K562 (cell line): ENCODE results near the gene CACNA2D2. TPM values are rescaled to one million over a fixed set of nuclear protein-coding genes. Genes with fewer than 3 reads are reported as not detected.

Experiments
- ATAC-seq: fragments of 200-7000 bp; cut with Tn5 transposase; 3 replicates; pipeline ENCODE4 v1.9.1; 2020; ENCODE audit warnings: moderate library complexity
- BruUV-seq: library from RNA; stranded (reverse); fragments of 400-500 nt; replicated peaks from 2 replicates; lab custom pipeline; 2021; lab: Mats Ljungman, UMichigan
- CTCF ChIA-PET: fragments of 300-600 bp; formaldehyde crosslinking; extraction: SDS; loops from one replicate; lab custom pipeline; 2021; ENCODE audit warnings: low intra/inter-chr PET ratio; lab: Yijun Ruan, JAX
- POLR2A ChIA-PET: fragments of 300-600, 350-650 bp; sonication (Branson Sonifier 250); formaldehyde crosslinking; extraction: SDS; loops from one replicate; lab custom pipeline; 2021; ENCODE audit warnings: antibody characterized with exemption, inconsistent platforms; lab: Yijun Ruan, JAX
- DNase-seq, 4 experiments: peaks; one replicate each; pipeline versions ENCODE4 v3.0.0 to v3.0.0-alpha.2; 2011 to 2018; ENCODE audit warnings: low spot score in 3 of 4, mixed read lengths in 3 of 4; ENCODE audit errors: extremely low read depth in 1 of 4
- FAIRE-seq: peaks from 2 replicates; lab custom pipeline; 2011; peaks lifted over from hg19 to GRCh38; lab: Jason Lieb, UNC
- H2AFZ ChIP-seq: 2 replicates; pipeline ENCODE4 v1.6.0; 2011; ENCODE audit warnings: low read depth, low read length, control low read depth, inconsistent platforms
- H3K27ac ChIP-seq: fragments of 200-600 bp; 3 replicates; pipeline ENCODE4 v1.8.0; 2011; ENCODE audit warnings: low read depth, mild to moderate bottlenecking, control low read depth, inconsistent platforms, low read length, moderate library complexity, mixed read lengths; ENCODE audit errors: extremely low read depth
- H3K27me3 ChIP-seq, 2 experiments: fragments of 300-600 bp in 1 of 2; 2 replicates in 1 of 2; 3 replicates in 1 of 2; pipeline versions ENCODE4 v1.6.0 to v1.8.0; 2011; ENCODE audit warnings: inconsistent platforms in 2 of 2, low read length in 2 of 2, mild to moderate bottlenecking in 1 of 2, mixed read lengths in 1 of 2, moderate library complexity in 1 of 2; ENCODE audit not compliant: control insufficient read depth in 2 of 2, insufficient read depth in 2 of 2
- H3K36me3 ChIP-seq: fragments of 300-600 bp; 3 replicates; pipeline ENCODE4 v1.8.0; 2011; ENCODE audit warnings: mild to moderate bottlenecking, low read length, inconsistent platforms; ENCODE audit not compliant: control insufficient read depth, insufficient read depth
- H3K4me1 ChIP-seq, 2 experiments: fragments of 200-600 bp in 1 of 2; replicated peaks in 1 of 2; 2 replicates in 1 of 2; 3 replicates in 1 of 2; pipeline versions ENCODE4 v1.5.1 to v1.8.0; 2011; ENCODE audit warnings: inconsistent platforms in 2 of 2, low read length in 2 of 2, mild to moderate bottlenecking in 1 of 2, mixed read lengths in 1 of 2, moderate library complexity in 1 of 2; ENCODE audit not compliant: control insufficient read depth in 2 of 2, insufficient read depth in 2 of 2
- H3K4me2 ChIP-seq: 2 replicates; pipeline ENCODE4 v1.6.1; 2011; ENCODE audit warnings: low read length, control low read depth, inconsistent platforms, mixed read lengths; ENCODE audit not compliant: insufficient read depth
- H3K4me3 ChIP-seq: fragments of 200-600 bp; sonication (generic), shearing (Covaris generic); 2 replicates; pipeline ENCODE4 v1.5.1; 2016; ENCODE audit warnings: control low read depth, inconsistent platforms
- H3K79me2 ChIP-seq: fragments of 200-600 bp; 3 replicates; pipeline ENCODE4 v1.8.0; 2011; ENCODE audit warnings: low read length, inconsistent platforms; ENCODE audit not compliant: control insufficient read depth, insufficient read depth
- H3K9ac ChIP-seq, 2 experiments: 2 replicates each; pipeline versions ENCODE4 v1.6.0 to v1.6.1; 2011; ENCODE audit warnings: low read depth in 2 of 2, low read length in 2 of 2, control low read depth in 1 of 2, inconsistent platforms in 1 of 2, mild to moderate bottlenecking in 1 of 2, mixed read lengths in 1 of 2; ENCODE audit not compliant: insufficient read depth in 1 of 2
- H3K9me1 ChIP-seq: one replicate; pipeline ENCODE4 v1.6.0; 2011; ENCODE audit warnings: inconsistent platforms, mild to moderate bottlenecking, low read length, moderate library complexity; ENCODE audit not compliant: control insufficient read depth, insufficient read depth
- H3K9me3 ChIP-seq: replicated peaks from 2 replicates; pipeline ENCODE4 v1.5.1; 2011; ENCODE audit warnings: low read depth, low read length, inconsistent platforms; ENCODE audit not compliant: control insufficient read depth, insufficient read depth
- H4K20me1 ChIP-seq: replicated peaks from 2 replicates; pipeline ENCODE4 v1.6.1; 2011; ENCODE audit warnings: low read length, inconsistent platforms, mixed read lengths; ENCODE audit not compliant: control insufficient read depth, insufficient read depth
- BRCA1 ChIP-seq, 2 experiments: fragments of 450-650 bp in 1 of 2; sonication (generic) in 1 of 2; formaldehyde crosslinking in 1 of 2; IDR thresholded peaks; 2 replicates each; pipeline versions ENCODE4 v1.5.0 to v1.6.1; 2017 to 2020; ENCODE audit warnings: mild to moderate bottlenecking in 1 of 2, missing genetic modification reagents in 1 of 2
- HDAC8 ChIP-seq: fragments of 450-650 bp; IDR thresholded peaks from 2 replicates; pipeline ENCODE4 v1.6.1; 2016; ENCODE audit warnings: mild to moderate bottlenecking, missing genetic modification characterization, moderate library complexity, missing compliant biosample characterization
- HNRNPH1 ChIP-seq: fragments of 200-400 bp; formaldehyde crosslinking; optimal IDR thresholded peaks from 2 replicates; pipeline ENCODE3; 2017; ENCODE audit warnings: low read depth, mild to moderate bottlenecking, low read length, moderate library complexity
- HNRNPLL ChIP-seq: fragments of 200-400 bp; formaldehyde crosslinking; IDR thresholded peaks from 2 replicates; pipeline ENCODE4 v1.6.1; 2017; ENCODE audit warnings: low read length, low read depth, mild to moderate bottlenecking; ENCODE audit not compliant: poor library complexity, severe bottlenecking
- KAT7 ChIP-seq: sonication (generic); formaldehyde crosslinking; IDR thresholded peaks from 2 replicates; pipeline ENCODE4 v1.8.0; 2022; ENCODE audit warnings: missing genetic modification reagents, mild to moderate bottlenecking, borderline replicate concordance
- MCM3 ChIP-seq: fragments of 450-650 bp; IDR thresholded peaks from 2 replicates; pipeline ENCODE4 v1.6.1; 2016
- NCOA6 ChIP-seq: fragments of 450-650 bp; IDR thresholded peaks from 2 replicates; pipeline ENCODE4 v1.6.1; 2017; ENCODE audit warnings: mild to moderate bottlenecking
- TAL1 ChIP-seq: fragments of 450-650 bp; IDR thresholded peaks from 2 replicates; pipeline ENCODE4 v1.6.1; 2016; ENCODE audit warnings: mild to moderate bottlenecking
- WGBS: fragments of 100-300 bp; shearing (Covaris generic); methylation state at CpG from one replicate; pipeline ENCODE4 v1.1.6; 2016; ENCODE audit warnings: low coverage, mixed read lengths; ENCODE audit not compliant: insufficient coverage; ENCODE audit errors: missing lambda C conversion rate; 5-methylcytosine and 5-hydroxymethylcytosine counted together
- in situ Hi-C: fragments of 300-500 bp; cut with MboI; formaldehyde crosslinking; loops from 4 replicates; pipeline ENCODE4 v1.15.0; 2018; ENCODE audit warnings: inconsistent platforms, mixed read lengths
- intact Hi-C: fragments of 100-400 bp; cut with micrococcal nuclease; formaldehyde crosslinking; loops from 2 replicates; pipeline ENCODE4 v1.14.2; 2022
- polyA plus RNA-seq, 8 experiments: library from polyadenylated mRNA; depleted of rRNA in 4 of 8; stranded (reverse) in 5 of 8; unstranded in 3 of 8; fragments of >200 nt; fragmentation: Nextera tagmentation in 2 of 8; fragmentation: Illumina TruSeq in 1 of 8; extraction: Ambion mirVana in 2 of 8; extraction: Trizol in 1 of 8; gene quantifications; 2 replicates each; pipeline versions ENCODE4 v1.2.1 to v1.2.3, GENCODE V29; 2011 to 2014; ENCODE audit warnings: inconsistent platforms in 1 of 8, missing spikeins in 1 of 8
- total RNA-seq, 7 experiments: library from RNA; depleted of rRNA in 6 of 7; stranded (reverse); fragments of >200 nt in 6 of 7; fragmentation: Illumina TruSeq in 2 of 7; extraction: Trizol in 2 of 7; gene quantifications; 2 replicates each; pipeline versions ENCODE4 v1.2.1 to v1.2.3, GENCODE V29; 2011 to 2021; ENCODE audit warnings: low replicate concordance in 1 of 7
- TF ChIP-seq, protein P1 (sequence below): fragments of 250-450 bp; sonication (Bioruptor Pico); IDR thresholded peaks from 2 replicates; pipeline ENCODE4 v1.5.0; 2021; ENCODE audit warnings: mild to moderate bottlenecking, borderline replicate concordance
- TF ChIP-seq, protein P2 (sequence below): sonication (generic); formaldehyde crosslinking; IDR thresholded peaks from 2 replicates; pipeline ENCODE4 v1.8.1; 2023; ENCODE audit warnings: mild to moderate bottlenecking, missing genetic modification reagents

The CACNA2D2 gene
- total and polyA plus RNA-seq, 9 of the 15 experiments (the other 6 are each of a cell fraction or from before 2014, with no cell fraction given) = 0.11 to 0.58 (median 0.36) TPM; not detected in 2

DNA sequence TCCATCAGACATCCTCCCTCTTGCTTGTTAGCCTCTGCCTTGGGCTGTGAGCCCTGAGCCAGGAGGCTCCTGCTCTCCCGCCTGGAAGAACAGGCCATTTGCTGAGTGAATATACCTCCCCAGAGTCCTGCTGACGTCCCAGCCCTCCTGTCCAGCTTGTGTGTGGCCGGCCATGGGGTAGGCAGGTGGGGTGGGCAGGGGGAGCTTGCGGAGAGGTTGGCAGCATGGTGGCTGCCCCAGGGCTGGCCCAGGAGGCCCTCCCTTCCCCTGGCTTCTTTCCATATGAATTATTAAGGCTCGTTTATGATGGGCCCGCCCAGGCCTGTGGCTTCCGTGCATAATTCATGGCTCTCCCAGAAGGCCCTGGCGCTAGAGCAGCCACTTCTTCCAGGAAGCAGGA is 18.7 kb downstream of the CACNA2D2 start:
- H3K36me3 ChIP-seq = no peaks in the 10 kb centered on the region
- no peaks in the 10 kb centered on the region for H3K9me3 ChIP-seq
- no peak for TF ChIP-seq HNRNPH1
- TF ChIP-seq, all 486 proteins: peak for 0
- no peak overlapping the region for H3K9ac ChIP-seq
- POLR2A ChIA-PET = no interaction called here
- WGBS = 50% methylated on average over 3 of the region's 8 CpGs
- intact Hi-C loops = no loop called here
- in situ Hi-C loops = no loop called here
- CTCF ChIA-PET = no interaction called here
- H3K9me1 ChIP-seq = no peaks in the 10 kb centered on the region
- no peak overlapping the region for H3K4me2 ChIP-seq
- H3K27ac ChIP-seq = no peak overlapping the region
- ATAC-seq = no peak
- no peak for DNase-seq
- no peak overlapping the region for H2AFZ ChIP-seq
- H4K20me1 ChIP-seq = no peaks in the 10 kb centered on the region
- no TSS peak for BruUV-seq
- peaks cover 0 to 10% of the 10 kb centered on the region in 2 experiments; a peak in 1 of 5 replicates for H3K4me1 ChIP-seq
- no peak for FAIRE-seq
- peaks cover 0 to 9% of the 10 kb centered on the region in 2 experiments; a peak in 1 of 5 replicates for H3K27me3 ChIP-seq
- no peak overlapping the region for H3K4me3 ChIP-seq
- H3K79me2 ChIP-seq = no peaks in the 10 kb centered on the region

GRCh38 chr3:50483374-50483773 is 20.1 kb downstream of the CACNA2D2 start:
- H3K4me3 ChIP-seq = no peak overlapping the region
- POLR2A ChIA-PET = interaction anchor here (0.6 kb wide), 1 partner anchor 10 kb away, joined by 3 read pairs; no protein-coding TSS in a partner anchor
- TF ChIP-seq, protein P1, sequence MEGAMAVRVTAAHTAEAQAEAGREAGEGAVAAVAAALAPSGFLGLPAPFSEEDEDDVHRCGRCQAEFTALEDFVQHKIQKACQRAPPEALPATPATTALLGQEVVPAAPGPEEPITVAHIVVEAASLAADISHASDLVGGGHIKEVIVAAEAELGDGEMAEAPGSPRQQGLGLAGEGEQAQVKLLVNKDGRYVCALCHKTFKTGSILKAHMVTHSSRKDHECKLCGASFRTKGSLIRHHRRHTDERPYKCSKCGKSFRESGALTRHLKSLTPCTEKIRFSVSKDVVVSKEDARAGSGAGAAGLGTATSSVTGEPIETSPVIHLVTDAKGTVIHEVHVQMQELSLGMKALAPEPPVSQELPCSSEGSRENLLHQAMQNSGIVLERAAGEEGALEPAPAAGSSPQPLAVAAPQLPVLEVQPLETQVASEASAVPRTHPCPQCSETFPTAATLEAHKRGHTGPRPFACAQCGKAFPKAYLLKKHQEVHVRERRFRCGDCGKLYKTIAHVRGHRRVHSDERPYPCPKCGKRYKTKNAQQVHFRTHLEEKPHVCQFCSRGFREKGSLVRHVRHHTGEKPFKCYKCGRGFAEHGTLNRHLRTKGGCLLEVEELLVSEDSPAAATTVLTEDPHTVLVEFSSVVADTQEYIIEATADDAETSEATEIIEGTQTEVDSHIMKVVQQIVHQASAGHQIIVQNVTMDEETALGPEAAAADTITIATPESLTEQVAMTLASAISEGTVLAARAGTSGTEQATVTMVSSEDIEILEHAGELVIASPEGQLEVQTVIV = no peak
- TF ChIP-seq BRCA1 (IDR thresholded peaks at IDR 0.05) = no peak
- TF ChIP-seq BRCA1 (CRISPR knock-in tag; IDR thresholded peaks at IDR 0.05) = no peak
- no peak for TF ChIP-seq HDAC8 (tag)
- no peak for TF ChIP-seq NCOA6
- TF ChIP-seq, protein P2, sequence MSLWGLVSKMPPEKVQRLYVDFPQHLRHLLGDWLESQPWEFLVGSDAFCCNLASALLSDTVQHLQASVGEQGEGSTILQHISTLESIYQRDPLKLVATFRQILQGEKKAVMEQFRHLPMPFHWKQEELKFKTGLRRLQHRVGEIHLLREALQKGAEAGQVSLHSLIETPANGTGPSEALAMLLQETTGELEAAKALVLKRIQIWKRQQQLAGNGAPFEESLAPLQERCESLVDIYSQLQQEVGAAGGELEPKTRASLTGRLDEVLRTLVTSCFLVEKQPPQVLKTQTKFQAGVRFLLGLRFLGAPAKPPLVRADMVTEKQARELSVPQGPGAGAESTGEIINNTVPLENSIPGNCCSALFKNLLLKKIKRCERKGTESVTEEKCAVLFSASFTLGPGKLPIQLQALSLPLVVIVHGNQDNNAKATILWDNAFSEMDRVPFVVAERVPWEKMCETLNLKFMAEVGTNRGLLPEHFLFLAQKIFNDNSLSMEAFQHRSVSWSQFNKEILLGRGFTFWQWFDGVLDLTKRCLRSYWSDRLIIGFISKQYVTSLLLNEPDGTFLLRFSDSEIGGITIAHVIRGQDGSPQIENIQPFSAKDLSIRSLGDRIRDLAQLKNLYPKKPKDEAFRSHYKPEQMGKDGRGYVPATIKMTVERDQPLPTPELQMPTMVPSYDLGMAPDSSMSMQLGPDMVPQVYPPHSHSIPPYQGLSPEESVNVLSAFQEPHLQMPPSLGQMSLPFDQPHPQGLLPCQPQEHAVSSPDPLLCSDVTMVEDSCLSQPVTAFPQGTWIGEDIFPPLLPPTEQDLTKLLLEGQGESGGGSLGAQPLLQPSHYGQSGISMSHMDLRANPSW (CRISPR knock-in tag) = no peak
- TF ChIP-seq HNRNPLL = no peak
- TF ChIP-seq MCM3 = no peak
- TF ChIP-seq TAL1 = no peak
- no peak for TF ChIP-seq KAT7 (CRISPR knock-in tag)

More at GRCh38 chr3:50483374-50483773, 20.1 kb downstream of the CACNA2D2 start:
- ATAC-seq (no peak), DNase-seq (no peak), FAIRE-seq (no peak)
- H3K36me3 ChIP-seq = no peaks in the 10 kb centered on the region
- CTCF ChIA-PET = no interaction called here
- no peak overlapping the region for H3K4me2 ChIP-seq
- 26% methylated on average over 5 of the region's 6 CpGs for WGBS
- H3K27me3 ChIP-seq = peaks cover 0 to 13% of the 10 kb centered on the region in 2 experiments; a peak in 2 of 5 replicates
- no TSS peak for BruUV-seq
- H3K4me1 ChIP-seq = peaks cover 0 to 10% of the 10 kb centered on the region in 2 experiments; a peak in 1 of 5 replicates
- H3K9me1 ChIP-seq = no peaks in the 10 kb centered on the region
- no peak overlapping the region for H3K27ac ChIP-seq
- H2AFZ ChIP-seq = no peak overlapping the region
- H4K20me1 ChIP-seq = no peaks in the 10 kb centered on the region
- intact Hi-C loops = no loop called here
- in situ Hi-C loops = no loop called here
- H3K9me3 ChIP-seq = no peaks in the 10 kb centered on the region
- H3K9ac ChIP-seq = no peak overlapping the region
- no peaks in the 10 kb centered on the region for H3K79me2 ChIP-seq
